Measurements from ENCODE around the gene JMJD8.
"Not testable (repeated sequence)": the region's sequence is repeated elsewhere in the genome, so short reads cannot be mapped to it uniquely, and the experiment has no call there.

The JMJD8 gene

GRCh38 chr16:708019-708418 lies 23.9 kb upstream of the JMJD8 start:
- DNase-seq = no peak

GRCh38 chr16:707062-707538 lies 23.0 kb upstream of the JMJD8 start:
- no peak for DNase-seq

GRCh38 chr16:706189-707061 lies 22.3 kb upstream of the JMJD8 start:
- DNase-seq = no peak

- no peak for DNase-seq
Observed at GRCh38 chr16:705431-706188, 21.5 kb upstream of the JMJD8 start, which contains the start of gene FBXL16. Gene FBXL16, minus strand, starts transcription at chr16:705801. Its CDS starts 8,396 bp downstream, at chr16:697405.

GRCh38 chr16:704552-705380 lies 20.6 kb upstream of the JMJD8 start:
- no peak for DNase-seq

- DNase-seq = no peak
Observed at GRCh38 chr16:704047-704446, 19.9 kb upstream of the JMJD8 start.

- no peak for DNase-seq
Observed at GRCh38 chr16:703406-703805, 19.3 kb upstream of the JMJD8 start.

- DNase-seq = no peak
Observed at GRCh38 chr16:702341-702740, 18.2 kb upstream of the JMJD8 start.

GRCh38 chr16:700684-701584 lies 16.8 kb upstream of the JMJD8 start:
- no peak for DNase-seq

- no peak for DNase-seq
Observed at GRCh38 chr16:698911-699671, 15.0 kb upstream of the JMJD8 start.

GRCh38 chr16:695355-696089 lies 11.4 kb upstream of the JMJD8 start:
- peak; percentile 61 for DNase-seq

GRCh38 chr16:694863-695354 lies 10.8 kb upstream of the JMJD8 start:
- no peak for DNase-seq

- DNase-seq = no peak
Observed at GRCh38 chr16:694187-694862, 10.2 kb upstream of the JMJD8 start.

- DNase-seq = no peak
Observed at GRCh38 chr16:693766-694165, 9.6 kb upstream of the JMJD8 start.

- no peak for DNase-seq
Observed at GRCh38 chr16:693364-693763, 9.2 kb upstream of the JMJD8 start.

- no peak for DNase-seq
Observed at GRCh38 chr16:692356-693108, 8.4 kb upstream of the JMJD8 start.

- DNase-seq = not testable (repeated sequence)
Observed at GRCh38 chr16:691242-691641, 7.1 kb upstream of the JMJD8 start.

GRCh38 chr16:689175-689897 lies 5.2 kb upstream of the JMJD8 start:
- DNase-seq = no peak
